Measurements from ENCODE around the gene DYNC1LI1. TPM values are rescaled to one million over a fixed set of nuclear protein-coding genes. Genes with fewer than 3 reads are reported as not detected.

The DYNC1LI1 gene
- total RNA-seq, 1 experiment from 2014 or later = 56.2 TPM

- Histone ChIP-seq H3K4me1 (ENCODE audit: insufficient read depth, low read length) (peaks cover 9% of the 10 kb centered on the region), H3K4ac (ENCODE audit: low read depth, low read length) (no peak overlapping the region), H2AFZ (ENCODE audit: low read length) (no peak overlapping the region), H3K4me2 (ENCODE audit: insufficient read depth, insufficient read length, low read length) (peak overlapping the region; percentile 88), H3K56ac (ENCODE audit: insufficient read length, low read depth, low read length) (no peak overlapping the region), H2BK5ac (ENCODE audit: insufficient read length, low read length) (no peak overlapping the region), H2BK12ac (ENCODE audit: insufficient read length, low read depth, low read length) (no peak overlapping the region), H3T11ph (ENCODE audit: low read length) (no peak overlapping the region), H4K5ac (ENCODE audit: insufficient read length, low read depth, low read length) (no peak overlapping the region), H3K79me2 (ENCODE audit: insufficient read depth, low read length) (no peaks in the 10 kb centered on the region), H2BK15ac (ENCODE audit: low read depth, low read length) (no peak overlapping the region), H3K9ac (ENCODE audit: extremely low read depth, insufficient read length, low read length) (no peak overlapping the region), H3K79me1 (ENCODE audit: insufficient read depth, low read depth, low read length, poor library complexity, severe bottlenecking) (no peaks in the 10 kb centered on the region), H3K18ac (ENCODE audit: insufficient read length, low read depth, low read length) (no peak overlapping the region), H3K27ac (ENCODE audit: insufficient read length, low read depth, low read length) (no peak overlapping the region), H3K9me3 (ENCODE audit: control insufficient read depth, low read depth, low read length) (no peaks in the 10 kb centered on the region), H4K20me1 (ENCODE audit: control insufficient read depth, insufficient read depth, insufficient read length) (no peaks in the 10 kb centered on the region), H4K91ac (ENCODE audit: insufficient read length, low read depth, low read length) (no peak overlapping the region), H4K8ac (replicated peaks; ENCODE audit: insufficient read length, low read depth, low read length) (no peak overlapping the region), H2AK5ac (ENCODE audit: insufficient read length, low read length) (no peak overlapping the region), H2BK20ac (ENCODE audit: low read depth, low read length, poor library complexity, severe bottlenecking) (no peak overlapping the region), H2BK120ac (ENCODE audit: low read depth, low read length, poor library complexity, severe bottlenecking) (no peak overlapping the region), H3K23ac (ENCODE audit: insufficient read length, low read depth, low read length) (no peak overlapping the region), H3K23me2 (ENCODE audit: insufficient read length, low read depth, low read length, poor library complexity, severe bottlenecking) (peaks cover 4% of the 10 kb centered on the region), H3K27me3 (ENCODE audit: insufficient read depth, low read length) (peaks cover 2% of the 10 kb centered on the region; the same call in 1 of the 2 replicates), H3K14ac (ENCODE audit: insufficient read depth, low read length) (no peak overlapping the region)
- no peak for TF ChIP-seq CTCF (conservative IDR thresholded peaks at IDR 0.05)
- H3K36me3 Mint-ChIP-seq (ENCODE audit: insufficient read depth in 1 of 3, low read depth in 3 of 3) = no peaks in the 10 kb centered on the region
- peaks cover 47 to 51% of the 10 kb centered on the region in 2 experiments for H3K4me1 Mint-ChIP-seq
- no peak overlapping the region for H3K27ac Mint-ChIP-seq
- no peaks in the 10 kb centered on the region for H3K9me3 Mint-ChIP-seq
- WGBS (ENCODE audit: extremely low coverage, insufficient read length, low lambda C conversion rate) = no CpG with 5 or more reads among the region's 2 CpGs
- DNase-seq = no peak
- peak overlapping the region; percentile 1 to 19; a peak in 3 of 5 replicates for H3K4me3 Mint-ChIP-seq
- H3K27me3 Mint-ChIP-seq (ENCODE audit: low read depth) = peaks cover 50% of the 10 kb centered on the region
These were observed 21.4 kb upstream of the DYNC1LI1 start for GRCh38 chr3:32592011-32592410.

Data from H9 (cell line).